Stimulated activated CD8-positive, alpha-beta memory T cell treated with anti-CD3 and anti-CD28 coated beads, Interleukin-2, amount 100 ng/mL, for 48 hours (primary cell): Measurements from ENCODE around the gene PCYT1A.
"Not testable (repeated sequence)": the region's sequence is repeated elsewhere in the genome, so short reads cannot be mapped to it uniquely, and the experiment has no call there.

Experiments
- DNase-seq, 2 donors: peaks; one replicate each; pipeline ENCODE4 v3.0.0-alpha.2; 2020; ENCODE audit warnings: low read depth in 2 of 2

The PCYT1A gene

GRCh38 chr3:196287090-196287439, 461 bp downstream of the PCYT1A start:
- peak in 1 of 2 donors; percentile 20 for DNase-seq

- no peak for DNase-seq
Observed at GRCh38 chr3:196284396-196284795, 3.1 kb downstream of the PCYT1A start.

GRCh38 chr3:196281962-196282361, 5.6 kb downstream of the PCYT1A start:
- DNase-seq: no peak

- DNase-seq: no peak
Observed at GRCh38 chr3:196280689-196281440, 6.7 kb downstream of the PCYT1A start.

GRCh38 chr3:196275126-196275525, 12.4 kb downstream of the PCYT1A start:
- no peak for DNase-seq

GRCh38 chr3:196274585-196274984, 12.9 kb downstream of the PCYT1A start:
- DNase-seq: peak; percentile 23 to 26

- DNase-seq: no peak
Observed at GRCh38 chr3:196273655-196274054, 13.9 kb downstream of the PCYT1A start.

- DNase-seq: no peak
Observed at GRCh38 chr3:196272826-196273225, 14.7 kb downstream of the PCYT1A start.

- DNase-seq: no peak
Observed at GRCh38 chr3:196270499-196270898, 17.0 kb downstream of the PCYT1A start.

GRCh38 chr3:196268284-196269163, 19.0 kb downstream of the PCYT1A start:
- DNase-seq: no peak

- DNase-seq: no peak
Observed at GRCh38 chr3:196263819-196264218, 23.7 kb downstream of the PCYT1A start.

- no peak for DNase-seq
Observed at GRCh38 chr3:196260784-196261183, 26.7 kb downstream of the PCYT1A start.

GRCh38 chr3:196255776-196256175, 31.8 kb downstream of the PCYT1A start:
- DNase-seq: no peak

GRCh38 chr3:196254376-196255283, 32.9 kb downstream of the PCYT1A start:
- DNase-seq: no peak

- DNase-seq: no peak
Observed at GRCh38 chr3:196251918-196252317, 35.6 kb downstream of the PCYT1A start.

- DNase-seq: no peak
Observed at GRCh38 chr3:196246612-196247308, 40.8 kb downstream of the PCYT1A start.

GRCh38 chr3:196244166-196244565, 43.4 kb downstream of the PCYT1A start:
- not testable (repeated sequence) for DNase-seq

- DNase-seq: no peak
Observed at GRCh38 chr3:196241704-196242103, 45.8 kb downstream of the PCYT1A start.

- DNase-seq: no peak
Observed at GRCh38 chr3:196240424-196240823, 47.1 kb downstream of the PCYT1A start.

GRCh38 chr3:196238612-196239560, 48.6 kb downstream of the PCYT1A start:
- DNase-seq: no peak
